Colonic mucosa (tissue), 4 donors: ENCODE measurements around the gene PSMF1. TPM values are rescaled to one million over a fixed set of nuclear protein-coding genes. Genes with fewer than 3 reads are reported as not detected.
"Not testable (repeated sequence)": the region's sequence is repeated elsewhere in the genome, so short reads cannot be mapped to it uniquely, and the experiment has no call there.

Experiments used
- DNase-seq: peaks from one replicate; pipeline ENCODE4 v3.0.0-alpha.2; 2020
- H3K27ac ChIP-seq: fragments of 200-600 bp; one replicate; pipeline ENCODE4 v1.8.0; 2021
- H3K27me3 ChIP-seq: fragments of 200-600 bp; one replicate; pipeline ENCODE4 v1.8.0; 2021
- H3K36me3 ChIP-seq: fragments of 200-600 bp; one replicate; pipeline ENCODE4 v1.8.0; 2021
- H3K4me1 ChIP-seq: fragments of 200-600 bp; one replicate; pipeline ENCODE4 v1.8.0; 2021; ENCODE audit warnings: mild to moderate bottlenecking
- H3K4me3 ChIP-seq: fragments of 200-600 bp; one replicate; pipeline ENCODE4 v1.8.0; 2021
- H3K9ac ChIP-seq, 2 donors: one replicate each; pipeline ENCODE4 v1.7.0; 2013; ENCODE audit warnings: control low read depth in 2 of 2, low read depth in 2 of 2, low read length in 2 of 2
- H3K9me3 ChIP-seq: fragments of 200-600 bp; one replicate; pipeline ENCODE4 v1.8.0; 2021
- CTCF ChIP-seq: fragments of 200-600 bp; IDR thresholded peaks from one replicate; pipeline ENCODE4 v1.8.0; 2022; ENCODE audit warnings: antibody characterized with exemption, mild to moderate bottlenecking
- intact Hi-C: fragments of 100-400 bp; cut with DNase I; formaldehyde crosslinking; loops from one replicate; pipeline ENCODE4 v1.14.1; 2022
- total RNA-seq, 2 donors: library from RNA; stranded (reverse); fragmentation: NEBNext Ultra II Directional in 1 of 2; extraction: Animal tissue kit (Norgen Biotek cat#: 25700) in 1 of 2; gene quantifications; one replicate each; pipeline ENCODE4 v1.2.1, GENCODE V29; 2021
- donor health status: healthy.
- donor health status: DM: no; HTN: no; CAD: no.
- donor health status: DM: no; HTN: no; CAD: no.

PSMF1 gene
- total RNA-seq, 2 donors from 2014 or later: 138 to 163 TPM

- intact Hi-C loops: no loop called here
- Histone ChIP-seq H3K4me3 (no peak overlapping the region), H3K9ac (no peak overlapping the region), H3K36me3 (peaks cover 5% of the 10 kb centered on the region), H3K9me3 (no peaks in the 10 kb centered on the region), H3K27me3 (no peaks in the 10 kb centered on the region), H3K27ac (no peak overlapping the region), H3K4me1 (no peaks in the 10 kb centered on the region)
- no peak for DNase-seq
- TF ChIP-seq CTCF: no peak
These were observed 18.8 kb downstream of the PSMF1 start for GRCh38 chr20:1137236-1137635.

DNA sequence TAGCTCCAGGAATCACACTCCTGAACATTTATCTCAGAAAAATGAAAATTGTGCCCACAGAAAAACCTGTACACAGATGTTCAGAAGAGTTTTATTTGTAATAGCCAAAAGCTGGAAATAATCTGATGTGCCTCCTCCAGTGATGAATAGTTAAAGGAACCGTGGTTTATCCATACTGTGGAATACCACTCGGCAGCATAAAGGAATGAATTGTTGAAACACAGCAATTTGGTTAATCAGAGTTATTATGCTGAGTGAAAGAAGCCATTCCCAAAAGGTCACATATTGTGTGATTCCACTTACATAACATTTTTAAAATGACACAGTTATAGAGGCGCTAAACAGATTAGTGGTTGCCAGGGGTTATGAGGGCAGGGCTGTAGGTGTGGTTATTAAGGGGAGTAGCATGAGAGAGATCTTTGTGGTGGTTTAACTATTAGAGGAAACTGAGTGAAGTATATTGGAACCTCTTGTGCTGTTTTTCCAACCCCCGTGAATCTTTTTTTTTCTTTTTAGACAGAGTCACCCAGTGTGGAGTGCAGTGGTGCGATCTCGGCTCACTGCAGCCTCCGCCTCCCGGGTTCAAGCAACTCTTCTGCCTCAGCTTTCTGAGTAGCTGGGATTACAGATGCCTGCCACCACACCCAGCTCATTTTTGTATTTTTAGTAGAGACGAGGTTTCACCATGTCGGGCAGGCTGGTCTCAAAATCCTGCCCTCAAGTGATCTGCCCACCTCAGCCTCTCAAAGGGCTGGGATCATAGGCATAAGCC, 26.2 kb downstream of the PSMF1 start:
- Histone ChIP-seq H3K36me3 (peaks cover 11% of the 10 kb centered on the region), H3K4me1 (no peaks in the 10 kb centered on the region), H3K9ac (no peak overlapping the region), H3K27me3 (no peaks in the 10 kb centered on the region), H3K9me3 (no peaks in the 10 kb centered on the region), H3K4me3 (no peak overlapping the region), H3K27ac (no peak overlapping the region)
- TF ChIP-seq CTCF: no peak
- no peak for DNase-seq
- intact Hi-C loops: no loop called here

GRCh38 chr20:1146957-1147356, 28.6 kb downstream of the PSMF1 start:
- H3K4me1 ChIP-seq: no peaks in the 10 kb centered on the region
- no peak overlapping the region for H3K9ac ChIP-seq
- intact Hi-C loops: no loop called here
- no peak for TF ChIP-seq CTCF
- H3K27me3 ChIP-seq: no peaks in the 10 kb centered on the region
- peaks cover 11% of the 10 kb centered on the region for H3K36me3 ChIP-seq
- no peaks in the 10 kb centered on the region for H3K9me3 ChIP-seq
- H3K4me3 ChIP-seq: no peak overlapping the region
- H3K27ac ChIP-seq: no peak overlapping the region
- DNase-seq: no peak

- H3K4me3 ChIP-seq, H3K27me3 ChIP-seq, H3K4me1 ChIP-seq, intact Hi-C loops, DNase-seq, H3K9me3 ChIP-seq, H3K27ac ChIP-seq, H3K9ac ChIP-seq: not testable (repeated sequence)
- H3K36me3 ChIP-seq: peaks cover 12% of the 10 kb centered on the region
These were observed 31.4 kb downstream of the PSMF1 start for GRCh38 chr20:1149812-1150211.

GRCh38 chr20:1150218-1150617, 31.8 kb downstream of the PSMF1 start:
- peaks cover 15% of the 10 kb centered on the region for H3K36me3 ChIP-seq
- no peak overlapping the region for H3K4me3 ChIP-seq
- H3K9ac ChIP-seq: no peak overlapping the region
- intact Hi-C loops: no loop called here
- H3K4me1 ChIP-seq: no peaks in the 10 kb centered on the region
- TF ChIP-seq CTCF: no peak
- no peaks in the 10 kb centered on the region for H3K9me3 ChIP-seq
- no peak overlapping the region for H3K27ac ChIP-seq
- H3K27me3 ChIP-seq: no peaks in the 10 kb centered on the region
- DNase-seq: no peak

DNA sequence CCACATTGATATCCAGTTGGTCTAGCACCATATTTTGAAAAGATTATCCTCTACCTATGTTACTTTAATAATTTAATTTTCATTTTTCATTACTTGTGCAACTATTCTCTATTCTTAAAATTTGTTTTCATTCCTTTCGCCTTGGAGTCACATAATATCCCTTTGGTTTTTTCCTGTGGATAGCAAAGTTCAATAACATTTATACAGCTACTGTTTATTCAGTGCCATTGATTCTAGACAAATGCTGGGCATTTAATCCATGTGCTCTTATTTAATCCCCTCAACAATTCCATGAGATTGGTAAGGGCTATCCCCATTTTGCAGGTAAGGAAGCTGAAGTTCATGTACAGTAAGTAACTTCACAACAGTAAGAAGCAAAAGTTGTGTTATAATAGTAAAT, 32.6 kb downstream of the PSMF1 start:
- Histone ChIP-seq H3K4me1 (no peaks in the 10 kb centered on the region), H3K27me3 (no peaks in the 10 kb centered on the region), H3K4me3 (no peak overlapping the region), H3K36me3 (peaks cover 13% of the 10 kb centered on the region), H3K27ac (no peak overlapping the region), H3K9ac (no peak overlapping the region), H3K9me3 (no peaks in the 10 kb centered on the region)
- TF ChIP-seq CTCF: no peak
- no peak for DNase-seq
- intact Hi-C loops: no loop called here
